ENCODE data around the gene GRID1.

- TF ChIP-seq CTCF (IDR thresholded peaks at IDR 0.05) (no peak), POLR2AphosphoS5 (IDR thresholded peaks at IDR 0.05; ENCODE audit: insufficient read depth in 1 of 2, low read depth in 1 of 2) (no peak)
Observed at GRCh38 chr10:86287110-86287793, 79.3 kb downstream of the GRID1 start.
